Hematopoietic multipotent progenitor cell treated with erythropoietin and hydrocortisone succinate and interleukin-3 and kit ligand, for 4 days (in vitro differentiated cells): ENCODE measurements around the gene MPV17L2.

Experiments
- DNase-seq: peaks from one replicate; pipeline ENCODE4 v3.0.0-alpha.2; 2015

The MPV17L2 gene

GRCh38 chr19:18219911-18220631 lies 27.1 kb downstream of the MPV17L2 start:
- no peak for DNase-seq

GRCh38 chr19:18220632-18221275 lies 27.7 kb downstream of the MPV17L2 start:
- DNase-seq, result no peak

- DNase-seq, result no peak
Observed at GRCh38 chr19:18221815-18222725, 29.1 kb downstream of the MPV17L2 start.

DNA sequence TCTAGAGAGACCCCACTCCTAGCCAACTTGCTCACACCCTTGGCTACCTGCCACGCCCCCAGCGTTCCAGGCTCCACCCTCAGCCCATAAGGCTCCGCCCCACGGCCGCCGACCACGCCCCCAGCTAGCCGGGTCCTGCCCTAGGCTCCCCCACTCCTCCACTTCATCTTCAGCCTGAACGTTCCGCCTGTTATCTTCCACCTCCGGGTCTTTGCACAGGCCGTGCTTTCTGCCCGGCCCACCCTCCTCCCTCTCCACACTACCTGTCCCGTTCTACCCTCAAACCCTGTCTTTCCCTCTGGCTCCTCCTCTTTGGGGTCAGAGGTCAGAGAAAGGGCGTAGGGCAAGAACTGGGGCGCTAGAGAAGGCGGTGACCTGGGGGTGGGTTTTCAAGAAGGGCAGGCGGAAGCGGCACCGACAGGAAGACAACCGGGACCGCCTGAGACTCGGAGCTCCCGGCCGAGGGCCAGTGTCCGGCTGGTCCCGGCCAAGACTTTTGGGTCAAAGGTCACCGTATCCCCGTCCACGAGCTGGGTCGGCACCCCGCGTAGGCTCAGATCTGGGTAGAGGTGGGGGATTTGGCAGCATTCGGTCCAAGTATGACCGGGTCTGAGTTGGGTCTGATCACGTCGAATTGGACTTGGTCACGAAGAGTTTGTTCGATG lies 31.0 kb downstream of the MPV17L2 start:
- peak; percentile 76 for DNase-seq

GRCh38 chr19:18224525-18225354 lies 31.7 kb downstream of the MPV17L2 start:
- DNase-seq, result peak; percentile 98

DNA sequence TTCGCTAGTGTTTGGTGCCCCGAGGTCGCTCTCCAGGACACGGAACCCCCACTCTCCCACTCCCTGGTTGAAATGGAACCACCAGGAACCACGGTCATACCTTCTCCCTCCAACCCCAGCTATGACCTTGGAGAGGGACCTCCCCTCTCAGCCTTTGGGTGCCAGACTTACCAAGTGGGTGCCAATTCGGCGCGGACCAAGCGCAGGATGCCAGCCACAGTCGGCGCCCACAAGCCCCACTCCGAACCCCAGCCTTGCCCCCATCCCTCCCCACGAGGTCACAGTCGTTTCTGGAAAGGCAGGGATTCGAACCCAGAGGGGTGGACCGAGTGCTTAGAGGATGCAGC lies 32.3 kb downstream of the MPV17L2 start:
- no peak for DNase-seq

- no peak for DNase-seq
Observed at GRCh38 chr19:18225702-18226468, 32.9 kb downstream of the MPV17L2 start, which contains the start of gene PDE4C. TSS of gene PDE4C (minus strand) at chr19:18226438. CDS start at chr19:18226415, 23 bp downstream.

DNA sequence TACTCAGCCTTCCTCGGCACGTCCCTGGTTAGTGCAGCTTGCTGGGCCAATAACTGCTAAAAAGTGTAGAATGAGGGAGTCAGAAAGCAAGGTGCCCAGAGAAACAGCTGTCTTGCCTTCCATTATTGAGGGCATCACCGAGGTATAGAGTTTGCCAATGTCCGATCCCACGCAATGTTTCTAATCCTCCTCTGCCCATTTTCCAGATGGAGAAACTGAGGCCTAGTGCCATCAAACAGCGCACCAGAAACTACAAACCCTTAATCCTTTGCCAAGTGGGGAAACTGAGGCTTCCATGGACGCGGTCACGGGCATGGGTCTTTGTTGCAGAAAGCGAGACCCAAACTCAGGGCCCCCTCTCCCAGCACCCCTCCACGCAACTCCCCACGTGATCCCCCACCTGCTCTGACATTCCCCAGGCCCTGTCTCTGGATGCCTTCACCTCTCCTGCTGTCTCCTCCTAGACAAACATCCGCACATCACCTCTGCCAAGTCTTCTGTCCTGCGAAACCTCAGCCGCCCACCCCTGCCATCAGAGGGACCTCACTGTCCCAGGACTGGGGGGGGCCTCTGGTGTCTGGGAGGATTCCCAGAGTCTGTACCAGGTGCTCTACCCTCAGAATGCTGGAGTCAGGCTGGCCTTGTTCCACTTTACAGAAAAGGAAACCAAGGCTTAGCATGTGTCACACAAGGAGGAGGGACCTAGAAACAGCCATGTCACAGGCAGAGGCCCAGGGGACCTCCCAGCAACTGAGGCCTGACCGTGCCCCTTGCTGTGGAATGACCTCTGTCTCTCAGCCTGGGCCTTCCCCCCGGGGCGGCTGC lies 34.1 kb downstream of the MPV17L2 start:
- no peak for DNase-seq

GRCh38 chr19:18227781-18228271 lies 34.8 kb downstream of the MPV17L2 start:
- no peak for DNase-seq

DNA sequence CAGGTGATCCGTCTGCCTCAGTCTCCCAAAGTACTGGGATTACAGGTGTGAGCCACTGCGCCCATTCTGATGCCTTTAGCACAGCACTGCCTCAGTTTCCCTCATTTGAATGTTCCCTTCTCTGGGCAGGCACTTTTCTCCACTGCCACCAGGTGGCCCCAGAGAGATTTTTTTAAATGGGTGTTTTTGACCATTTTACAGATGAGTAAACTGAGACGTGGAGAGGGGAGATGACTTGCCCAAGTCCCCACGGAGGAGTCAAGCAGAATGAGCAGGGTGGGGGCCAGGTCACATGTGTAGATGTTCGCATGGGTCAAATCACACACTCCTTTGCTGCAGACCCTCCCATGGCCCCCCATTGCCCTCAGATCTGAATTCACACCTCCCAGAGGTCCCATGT lies 36.5 kb downstream of the MPV17L2 start:
- DNase-seq, result no peak

DNA sequence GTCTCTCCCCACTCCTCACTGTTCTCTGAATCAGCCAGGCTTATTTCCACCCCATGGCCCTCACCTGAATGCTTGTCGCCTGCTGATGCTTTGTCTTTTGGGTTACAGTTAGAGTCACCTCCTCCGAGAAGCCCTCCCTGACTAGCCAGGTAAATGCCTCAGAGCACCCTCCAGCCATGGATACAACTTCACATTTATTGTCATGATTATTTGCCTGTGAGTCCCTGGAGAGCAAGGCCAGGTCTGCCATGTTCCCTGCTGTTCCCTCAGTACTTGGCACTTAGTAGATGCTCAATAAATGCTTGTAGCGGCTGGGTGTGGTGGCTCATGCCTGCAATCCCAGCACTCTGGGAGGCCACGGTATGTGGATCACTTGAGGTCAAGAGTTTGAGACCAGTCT lies 36.9 kb downstream of the MPV17L2 start:
- DNase-seq, result no peak

GRCh38 chr19:18230941-18231734 lies 38.1 kb downstream of the MPV17L2 start:
- no peak for DNase-seq

GRCh38 chr19:18231775-18232174 lies 38.8 kb downstream of the MPV17L2 start:
- no peak for DNase-seq

- peak; percentile 47 for DNase-seq
Observed at GRCh38 chr19:18232540-18233223, 39.7 kb downstream of the MPV17L2 start.

- DNase-seq, result peak; percentile 85
Observed at GRCh38 chr19:18233224-18233825, 40.3 kb downstream of the MPV17L2 start.

GRCh38 chr19:18234194-18234593 lies 41.2 kb downstream of the MPV17L2 start:
- no peak for DNase-seq

- peak; percentile 47 for DNase-seq
Observed at GRCh38 chr19:18239303-18239702, 46.3 kb downstream of the MPV17L2 start.

DNA sequence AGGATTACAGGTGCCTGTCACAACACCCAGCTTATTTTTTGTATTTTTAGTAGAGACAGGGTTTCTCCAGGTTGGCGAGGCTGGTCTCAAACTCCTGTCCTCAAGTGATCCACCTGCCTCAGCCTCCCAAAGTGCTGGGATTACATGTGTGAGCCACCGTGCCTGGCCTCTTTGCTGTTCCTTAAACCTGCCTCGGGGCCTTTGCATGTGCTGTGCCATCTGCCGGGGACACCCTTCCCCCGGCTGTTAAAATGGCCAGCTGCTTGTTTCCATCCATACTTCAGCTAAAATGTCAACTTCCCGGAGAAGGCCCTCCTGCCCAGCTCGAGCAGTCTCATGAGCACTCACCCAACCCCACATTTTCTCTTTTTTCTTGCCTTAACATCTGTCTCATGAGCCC lies 52.3 kb downstream of the MPV17L2 start:
- no peak for DNase-seq
